H1 (cell line): ENCODE data around the gene GRK5.

Experiments
- CREB1 ChIP-seq: IDR thresholded peaks from 2 replicates; pipeline ENCODE4 v1.6.1; 2012; ENCODE audit warnings: inconsistent platforms
- EP300 ChIP-seq, 2 experiments: IDR thresholded peaks; 1 replicate in 1 of 2; 2 replicates in 1 of 2; pipeline ENCODE4 v1.6.1; 2011 to 2012; ENCODE audit warnings: low read depth in 2 of 2, low read length in 2 of 2, mild to moderate bottlenecking in 2 of 2, borderline replicate concordance in 1 of 2, inconsistent platforms in 1 of 2, moderate library complexity in 1 of 2
- EZH2 ChIP-seq: fragments of 200-600 bp; sonication (generic); IDR thresholded peaks from 2 replicates; pipeline ENCODE4 v1.7.1; 2012; ENCODE audit warnings: low read depth, mild to moderate bottlenecking, moderate library complexity, low read length, inconsistent platforms; ENCODE audit not compliant: severe bottlenecking
- GTF2F1 ChIP-seq: IDR thresholded peaks from 2 replicates; pipeline ENCODE4 v1.6.1; 2012; ENCODE audit warnings: low read depth, low read length, improper control_type of control experiment, borderline replicate concordance
- JUN ChIP-seq: IDR thresholded peaks from 2 replicates; pipeline ENCODE4 v1.6.1; 2011; ENCODE audit warnings: low read depth, mild to moderate bottlenecking, improper control_type of control experiment, low read length
- JUND ChIP-seq: IDR thresholded peaks from 2 replicates; pipeline ENCODE4 v1.6.1; 2011; ENCODE audit warnings: mild to moderate bottlenecking, improper control_type of control experiment, low read length
- KDM5A ChIP-seq: fragments of 200-600 bp; IDR thresholded peaks from 2 replicates; pipeline ENCODE4 v1.7.1; 2012; ENCODE audit warnings: mild to moderate bottlenecking, low read length, inconsistent platforms, mixed read lengths
- POLR2A ChIP-seq, 2 experiments: IDR thresholded peaks; 1 replicate in 1 of 2; 2 replicates in 1 of 2; pipeline ENCODE4 v1.6.1; 2011; ENCODE audit warnings: low read depth in 2 of 2, low read length in 2 of 2, mild to moderate bottlenecking in 2 of 2; ENCODE audit errors: control extremely low read depth in 1 of 2
- RXRA ChIP-seq: IDR thresholded peaks from 2 replicates; pipeline ENCODE4 v1.6.1; 2011; ENCODE audit warnings: low read depth, mild to moderate bottlenecking, low read length, moderate library complexity; ENCODE audit not compliant: insufficient read depth
- SIN3A ChIP-seq, 2 experiments: IDR thresholded peaks in 1 of 2; conservative IDR thresholded peaks in 1 of 2; 2 replicates each; pipeline ENCODE4 v1.6.1; 2011 to 2012; ENCODE audit warnings: low read length in 2 of 2, improper control_type of control experiment in 1 of 2, low read depth in 1 of 2, mild to moderate bottlenecking in 1 of 2
- YY1 ChIP-seq: IDR thresholded peaks from 2 replicates; pipeline ENCODE4 v1.6.1; 2011; ENCODE audit warnings: low read depth, mild to moderate bottlenecking, low read length
- TF ChIP-seq, protein P1 (sequence below): IDR thresholded peaks from 2 replicates; pipeline ENCODE4 v1.6.1; 2012; ENCODE audit warnings: inconsistent platforms
- TF ChIP-seq, protein P2 (sequence below), 3 experiments: IDR thresholded peaks; 1 replicate in 2 of 3; 2 replicates in 1 of 3; pipeline versions ENCODE4 v1.5.1 to v1.6.1; 2011; ENCODE audit warnings: low read length in 3 of 3, mild to moderate bottlenecking in 3 of 3, inconsistent platforms in 2 of 3, low read depth in 1 of 3, moderate library complexity in 1 of 3; ENCODE audit not compliant: insufficient read depth in 1 of 3; ENCODE audit errors: control extremely low read depth in 1 of 3

DNA sequence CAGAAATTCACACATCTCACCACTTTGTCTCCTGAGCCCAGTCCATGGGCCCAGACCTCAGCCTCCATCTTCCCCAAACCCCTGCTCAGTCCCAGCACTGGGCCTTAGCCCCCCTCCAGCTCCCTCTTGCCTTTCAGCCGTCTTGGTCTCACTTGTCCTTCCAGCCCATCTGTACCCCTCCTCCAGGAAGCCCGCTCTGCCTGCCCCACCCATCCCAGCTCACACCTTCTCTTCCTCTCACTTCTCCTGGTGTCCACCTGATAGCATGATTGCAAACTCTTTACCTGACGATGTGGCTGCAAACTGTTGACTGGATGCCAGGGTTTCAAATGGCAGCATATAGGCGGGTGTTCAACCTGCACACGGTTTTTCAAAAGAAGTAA lies 238.6 kb downstream of the GRK5 start:
- TF ChIP-seq POLR2A (IDR thresholded peaks at IDR 0.05; ENCODE audit: control extremely low read depth in 1 of 2, low read depth in 2 of 2, low read length in 2 of 2) (no peak), JUN (no peak), RXRA (no peak), GTF2F1 (no peak), KDM5A (no peak), JUND (no peak), YY1 (no peak), EZH2 (no peak), SIN3A (conservative IDR thresholded peaks at IDR 0.05 in 1 of 2, IDR thresholded peaks at IDR 0.05 in 1 of 2; ENCODE audit: low read depth in 1 of 2, low read length in 2 of 2) (no peak), EP300 (IDR thresholded peaks at IDR 0.05; ENCODE audit: borderline replicate concordance in 1 of 2, low read depth in 2 of 2, low read length in 2 of 2) (no peak), CREB1 (no peak)
- TF ChIP-seq, protein P1, sequence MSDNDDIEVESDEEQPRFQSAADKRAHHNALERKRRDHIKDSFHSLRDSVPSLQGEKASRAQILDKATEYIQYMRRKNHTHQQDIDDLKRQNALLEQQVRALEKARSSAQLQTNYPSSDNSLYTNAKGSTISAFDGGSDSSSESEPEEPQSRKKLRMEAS: no peak
- TF ChIP-seq, protein P2, sequence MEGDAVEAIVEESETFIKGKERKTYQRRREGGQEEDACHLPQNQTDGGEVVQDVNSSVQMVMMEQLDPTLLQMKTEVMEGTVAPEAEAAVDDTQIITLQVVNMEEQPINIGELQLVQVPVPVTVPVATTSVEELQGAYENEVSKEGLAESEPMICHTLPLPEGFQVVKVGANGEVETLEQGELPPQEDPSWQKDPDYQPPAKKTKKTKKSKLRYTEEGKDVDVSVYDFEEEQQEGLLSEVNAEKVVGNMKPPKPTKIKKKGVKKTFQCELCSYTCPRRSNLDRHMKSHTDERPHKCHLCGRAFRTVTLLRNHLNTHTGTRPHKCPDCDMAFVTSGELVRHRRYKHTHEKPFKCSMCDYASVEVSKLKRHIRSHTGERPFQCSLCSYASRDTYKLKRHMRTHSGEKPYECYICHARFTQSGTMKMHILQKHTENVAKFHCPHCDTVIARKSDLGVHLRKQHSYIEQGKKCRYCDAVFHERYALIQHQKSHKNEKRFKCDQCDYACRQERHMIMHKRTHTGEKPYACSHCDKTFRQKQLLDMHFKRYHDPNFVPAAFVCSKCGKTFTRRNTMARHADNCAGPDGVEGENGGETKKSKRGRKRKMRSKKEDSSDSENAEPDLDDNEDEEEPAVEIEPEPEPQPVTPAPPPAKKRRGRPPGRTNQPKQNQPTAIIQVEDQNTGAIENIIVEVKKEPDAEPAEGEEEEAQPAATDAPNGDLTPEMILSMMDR (IDR thresholded peaks at IDR 0.05; ENCODE audit: control extremely low read depth in 1 of 3, insufficient read depth in 1 of 3, low read depth in 1 of 3, low read length in 3 of 3): no peak
